ENCODE measurements around the gene FSTL3. TPM values are rescaled to one million over a fixed set of nuclear protein-coding genes. Genes with fewer than 3 reads are reported as not detected.
"Not testable (repeated sequence)": the region's sequence is repeated elsewhere in the genome, so short reads cannot be mapped to it uniquely, and the experiment has no call there.

FSTL3 gene
- total RNA-seq, 1 experiment from 2014 or later, result 6.8 TPM

GRCh38 chr19:664913-665443 lies 11.2 kb upstream of the FSTL3 start:
- Histone ChIP-seq H3K14ac (ENCODE audit: insufficient read depth, low read length) (no peak overlapping the region), H2BK15ac (ENCODE audit: low read depth, low read length) (no peak overlapping the region), H3K4me2 (ENCODE audit: insufficient read depth, insufficient read length, low read length) (no peak overlapping the region), H3K9me3 (ENCODE audit: control insufficient read depth, low read depth, low read length) (no peaks in the 10 kb centered on the region), H2AFZ (ENCODE audit: low read length) (no peak overlapping the region), H3K27ac (ENCODE audit: insufficient read length, low read depth, low read length) (no peak overlapping the region), H3K23ac (ENCODE audit: insufficient read length, low read depth, low read length) (no peak overlapping the region), H4K20me1 (ENCODE audit: control insufficient read depth, insufficient read depth, insufficient read length) (peaks cover 6% of the 10 kb centered on the region), H2BK120ac (ENCODE audit: low read depth, low read length, poor library complexity, severe bottlenecking) (no peak overlapping the region), H4K91ac (ENCODE audit: insufficient read length, low read depth, low read length) (no peak overlapping the region), H3K18ac (ENCODE audit: insufficient read length, low read depth, low read length) (no peak overlapping the region), H2BK20ac (ENCODE audit: low read depth, low read length, poor library complexity, severe bottlenecking) (no peak overlapping the region), H3K27me3 (ENCODE audit: insufficient read depth, low read length) (no peaks in the 10 kb centered on the region), H4K8ac (replicated peaks; ENCODE audit: insufficient read length, low read depth, low read length) (no peak overlapping the region), H3K56ac (ENCODE audit: insufficient read length, low read depth, low read length) (no peak overlapping the region), H3K79me1 (ENCODE audit: insufficient read depth, low read depth, low read length, poor library complexity, severe bottlenecking) (no peaks in the 10 kb centered on the region), H3K23me2 (ENCODE audit: insufficient read length, low read depth, low read length, poor library complexity, severe bottlenecking) (peaks cover 7% of the 10 kb centered on the region), H3K4ac (ENCODE audit: low read depth, low read length) (no peak overlapping the region), H2AK5ac (ENCODE audit: insufficient read length, low read length) (no peak overlapping the region), H3K9ac (ENCODE audit: extremely low read depth, insufficient read length, low read length) (no peak overlapping the region), H3T11ph (ENCODE audit: low read length) (no peak overlapping the region), H3K4me1 (ENCODE audit: insufficient read depth, low read length) (no peaks in the 10 kb centered on the region; the same call in 1 of the 2 replicates), H2BK12ac (ENCODE audit: insufficient read length, low read depth, low read length) (no peak overlapping the region), H3K79me2 (ENCODE audit: insufficient read depth, low read length) (peaks cover 27% of the 10 kb centered on the region; the same call in 1 of the 2 replicates), H2BK5ac (ENCODE audit: insufficient read length, low read length) (no peak overlapping the region), H4K5ac (ENCODE audit: insufficient read length, low read depth, low read length) (no peak overlapping the region)
- Mint-ChIP-seq H3K27me3 (ENCODE audit: low read depth) (peaks cover 30% of the 10 kb centered on the region), H3K4me1 (peaks cover 10 to 15% of the 10 kb centered on the region in 2 experiments), H3K36me3 (ENCODE audit: insufficient read depth in 1 of 3, low read depth in 3 of 3) (peaks cover 0 to 2% (median 0%) of the 10 kb centered on the region in 3 experiments; a peak in 2 of 7 replicates), H3K4me3 (peak overlapping the region; percentile 40 to 74; a peak in 4 of 5 replicates), H3K27ac (no peak overlapping the region), H3K9me3 (peaks cover 10 to 14% of the 10 kb centered on the region in 2 experiments)
- DNase-seq, result peak; percentile 95
- no CpG with 5 or more reads among the region's 24 CpGs for WGBS (ENCODE audit: extremely low coverage, insufficient read length, low lambda C conversion rate)
- TF ChIP-seq CTCF (conservative IDR thresholded peaks at IDR 0.05), result peak; percentile 95

- no CpG with 5 or more reads among the region's 38 CpGs for WGBS (ENCODE audit: extremely low coverage, insufficient read length, low lambda C conversion rate)
- not testable (repeated sequence) for H3K9me3 ChIP-seq (ENCODE audit: control insufficient read depth, low read depth, low read length); H2BK15ac ChIP-seq (ENCODE audit: low read depth, low read length); H3K14ac ChIP-seq (ENCODE audit: insufficient read depth, low read length); H2BK120ac ChIP-seq (ENCODE audit: low read depth, low read length, poor library complexity, severe bottlenecking); H4K91ac ChIP-seq (ENCODE audit: insufficient read length, low read depth, low read length); H2BK20ac ChIP-seq (ENCODE audit: low read depth, low read length, poor library complexity, severe bottlenecking); H3K4me1 ChIP-seq (ENCODE audit: insufficient read depth, low read length); H4K8ac ChIP-seq (replicated peaks; ENCODE audit: insufficient read length, low read depth, low read length); H3K4me1 Mint-ChIP-seq; H3K18ac ChIP-seq (ENCODE audit: insufficient read length, low read depth, low read length); H3T11ph ChIP-seq (ENCODE audit: low read length); H3K79me2 ChIP-seq (ENCODE audit: insufficient read depth, low read length); DNase-seq; H3K56ac ChIP-seq (ENCODE audit: insufficient read length, low read depth, low read length); H3K9ac ChIP-seq (ENCODE audit: extremely low read depth, insufficient read length, low read length); H3K4me3 Mint-ChIP-seq; H3K4me2 ChIP-seq (ENCODE audit: insufficient read depth, insufficient read length, low read length); H3K27me3 ChIP-seq (ENCODE audit: insufficient read depth, low read length); H4K5ac ChIP-seq (ENCODE audit: insufficient read length, low read depth, low read length); H3K23ac ChIP-seq (ENCODE audit: insufficient read length, low read depth, low read length); H3K36me3 Mint-ChIP-seq (ENCODE audit: insufficient read depth in 1 of 3, low read depth in 3 of 3); H3K27ac Mint-ChIP-seq; H2AK5ac ChIP-seq (ENCODE audit: insufficient read length, low read length); H3K23me2 ChIP-seq (ENCODE audit: insufficient read length, low read depth, low read length, poor library complexity, severe bottlenecking); H3K4ac ChIP-seq (ENCODE audit: low read depth, low read length); H2BK12ac ChIP-seq (ENCODE audit: insufficient read length, low read depth, low read length); H3K27ac ChIP-seq (ENCODE audit: insufficient read length, low read depth, low read length); H2AFZ ChIP-seq (ENCODE audit: low read length); H4K20me1 ChIP-seq (ENCODE audit: control insufficient read depth, insufficient read depth, insufficient read length); H2BK5ac ChIP-seq (ENCODE audit: insufficient read length, low read length); H3K79me1 ChIP-seq (ENCODE audit: insufficient read depth, low read depth, low read length, poor library complexity, severe bottlenecking)
- Mint-ChIP-seq H3K9me3 (peaks cover 10 to 14% of the 10 kb centered on the region in 2 experiments), H3K27me3 (ENCODE audit: low read depth) (peaks cover 33% of the 10 kb centered on the region)
Observed at GRCh38 chr19:666985-667573, 9.1 kb upstream of the FSTL3 start.

All from H9 (cell line).